HG02970 (cell line): ENCODE data around the gene TMEM184A.

Source experiments
- ATAC-seq: cut with Tn5 transposase; IDR thresholded peaks from one replicate; pipeline ENCODE4 v1.9.1; 2021; ENCODE audit warnings: mild to moderate bottlenecking, moderate library complexity, moderate number of reproducible peaks; ENCODE audit not compliant: unreplicated experiment, low FRiP score

TMEM184A gene

GRCh38 chr7:1541431-1542162, 14.4 kb downstream of the TMEM184A start:
- no peak for ATAC-seq

GRCh38 chr7:1540776-1541271, 15.2 kb downstream of the TMEM184A start:
- no peak for ATAC-seq

GRCh38 chr7:1539882-1540775, 15.9 kb downstream of the TMEM184A start:
- ATAC-seq: no peak

- ATAC-seq: no peak
These were observed 16.7 kb downstream of the TMEM184A start for GRCh38 chr7:1539181-1539881.

- ATAC-seq: no peak
These were observed 17.3 kb downstream of the TMEM184A start for GRCh38 chr7:1538544-1539180.

GRCh38 chr7:1537535-1538412, 18.2 kb downstream of the TMEM184A start:
- no peak for ATAC-seq

GRCh38 chr7:1536743-1537534, 19.1 kb downstream of the TMEM184A start:
- ATAC-seq: no peak

GRCh38 chr7:1536455-1536742, 19.6 kb downstream of the TMEM184A start:
- no peak for ATAC-seq

- ATAC-seq: no peak
These were observed 20.1 kb downstream of the TMEM184A start for GRCh38 chr7:1535701-1536454.

- no peak for ATAC-seq
These were observed 20.9 kb downstream of the TMEM184A start for GRCh38 chr7:1535100-1535458.

GRCh38 chr7:1534330-1535099, 21.5 kb downstream of the TMEM184A start:
- ATAC-seq: no peak

GRCh38 chr7:1533547-1534329, 22.3 kb downstream of the TMEM184A start:
- no peak for ATAC-seq

GRCh38 chr7:1533255-1533546, 22.8 kb downstream of the TMEM184A start:
- no peak for ATAC-seq

GRCh38 chr7:1532456-1533254, 23.4 kb downstream of the TMEM184A start:
- no peak for ATAC-seq

- ATAC-seq: no peak
These were observed 24.0 kb downstream of the TMEM184A start for GRCh38 chr7:1531979-1532455.
